Stomach smooth muscle (tissue), 2 donors: ENCODE measurements around the gene LIPM.

Experiments used
- H3K27ac ChIP-seq: one replicate; pipeline ENCODE4 v1.7.0; 2013; ENCODE audit warnings: mild to moderate bottlenecking, low read length, inconsistent platforms
- H3K27me3 ChIP-seq, 2 donors: one replicate each; pipeline ENCODE4 v1.7.0; 2013; ENCODE audit warnings: low read length in 2 of 2; ENCODE audit not compliant: insufficient read depth in 2 of 2, control insufficient read depth in 1 of 2
- H3K36me3 ChIP-seq, 2 donors: one replicate each; pipeline ENCODE4 v1.7.0; 2013; ENCODE audit warnings: low read length in 2 of 2; ENCODE audit not compliant: control insufficient read depth in 2 of 2, insufficient read depth in 2 of 2
- H3K4me1 ChIP-seq: one replicate; pipeline ENCODE4 v1.7.0; 2013; ENCODE audit warnings: low read length; ENCODE audit not compliant: control insufficient read depth, insufficient read depth
- H3K4me3 ChIP-seq, 2 donors: one replicate each; pipeline ENCODE4 v1.7.0; 2013; ENCODE audit warnings: low read length in 2 of 2
- H3K9ac ChIP-seq, 2 donors: one replicate each; pipeline ENCODE4 v1.7.0; 2013; ENCODE audit warnings: low read length in 2 of 2, mild to moderate bottlenecking in 1 of 2
- H3K9me3 ChIP-seq, 2 donors: one replicate each; pipeline ENCODE4 v1.7.0; 2013; ENCODE audit warnings: low read length in 2 of 2; ENCODE audit not compliant: control insufficient read depth in 2 of 2
- donor health status: healthy.
- donor health status: Pancreatic carcinoma.

LIPM gene

GRCh38 chr10:88802523-88803285 is at the start of gene LIPM:
Gene LIPM (plus strand): TSS chr10:88802730. CDS start chr10:88802897, 167 bp downstream.
- no peaks in the 10 kb centered on the region for H3K9me3 ChIP-seq
- no peaks in the 10 kb centered on the region for H3K36me3 ChIP-seq
- H3K27ac ChIP-seq = no peak within 1 kb of the TSS
- H3K4me3 ChIP-seq = no peak within 1 kb of the TSS
- no peak within 1 kb of the TSS for H3K9ac ChIP-seq
- peaks cover 0 to 2% of the 10 kb centered on the region in 2 donors for H3K27me3 ChIP-seq
- no peaks in the 10 kb centered on the region for H3K4me1 ChIP-seq

GRCh38 chr10:88754287-88754686 is 48.2 kb upstream of the LIPM start:
- no peak overlapping the region for H3K4me3 ChIP-seq
- no peaks in the 10 kb centered on the region for H3K36me3 ChIP-seq
- H3K27me3 ChIP-seq = no peaks in the 10 kb centered on the region
- no peak overlapping the region for H3K27ac ChIP-seq
- no peaks in the 10 kb centered on the region for H3K4me1 ChIP-seq
- H3K9ac ChIP-seq = no peak overlapping the region
- no peaks in the 10 kb centered on the region for H3K9me3 ChIP-seq

DNA sequence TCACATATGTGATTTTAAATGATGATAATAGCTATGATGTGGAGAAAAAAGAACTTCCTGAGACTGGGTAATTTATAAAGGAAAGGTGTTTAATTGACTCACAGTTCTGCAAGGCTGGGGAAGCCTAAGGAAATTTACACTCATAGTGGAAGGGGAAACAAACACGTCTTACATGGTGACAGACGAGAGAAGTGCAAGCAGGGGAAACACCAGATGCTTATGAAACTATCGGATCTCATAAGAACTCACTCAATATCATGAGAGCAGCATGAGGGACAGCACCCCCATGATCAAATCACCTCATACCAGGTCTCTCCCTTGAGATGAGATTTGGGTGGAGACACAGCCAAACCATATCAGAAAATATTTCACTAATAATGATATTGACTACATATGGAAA is 46.8 kb upstream of the LIPM start:
- Histone ChIP-seq H3K27me3 (no peaks in the 10 kb centered on the region), H3K9ac (no peak overlapping the region), H3K9me3 (no peaks in the 10 kb centered on the region), H3K27ac (no peak overlapping the region), H3K4me1 (no peaks in the 10 kb centered on the region), H3K4me3 (no peak overlapping the region), H3K36me3 (no peaks in the 10 kb centered on the region)

DNA sequence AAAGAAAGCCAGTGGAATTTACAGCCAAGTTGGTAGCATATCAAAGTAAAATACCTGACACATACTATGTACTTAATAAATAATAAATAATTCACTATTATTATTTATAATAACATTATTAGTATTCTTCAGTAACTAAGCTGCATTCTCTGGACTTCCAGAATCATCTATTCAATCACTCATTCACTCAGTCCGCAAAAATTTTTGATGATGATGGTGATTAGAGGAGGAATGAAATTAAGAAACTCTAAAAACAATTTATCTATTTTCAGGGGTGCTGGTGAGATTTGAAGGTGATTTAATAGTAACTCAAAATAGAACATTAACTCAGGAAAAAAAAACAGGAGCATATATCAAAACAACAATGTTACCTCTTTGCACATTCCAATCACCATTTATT is 45.9 kb upstream of the LIPM start:
- H3K4me1 ChIP-seq = no peaks in the 10 kb centered on the region
- no peak overlapping the region for H3K27ac ChIP-seq
- no peaks in the 10 kb centered on the region for H3K27me3 ChIP-seq
- H3K4me3 ChIP-seq = no peak overlapping the region
- H3K9ac ChIP-seq = no peak overlapping the region
- H3K36me3 ChIP-seq = no peaks in the 10 kb centered on the region
- no peaks in the 10 kb centered on the region for H3K9me3 ChIP-seq

DNA sequence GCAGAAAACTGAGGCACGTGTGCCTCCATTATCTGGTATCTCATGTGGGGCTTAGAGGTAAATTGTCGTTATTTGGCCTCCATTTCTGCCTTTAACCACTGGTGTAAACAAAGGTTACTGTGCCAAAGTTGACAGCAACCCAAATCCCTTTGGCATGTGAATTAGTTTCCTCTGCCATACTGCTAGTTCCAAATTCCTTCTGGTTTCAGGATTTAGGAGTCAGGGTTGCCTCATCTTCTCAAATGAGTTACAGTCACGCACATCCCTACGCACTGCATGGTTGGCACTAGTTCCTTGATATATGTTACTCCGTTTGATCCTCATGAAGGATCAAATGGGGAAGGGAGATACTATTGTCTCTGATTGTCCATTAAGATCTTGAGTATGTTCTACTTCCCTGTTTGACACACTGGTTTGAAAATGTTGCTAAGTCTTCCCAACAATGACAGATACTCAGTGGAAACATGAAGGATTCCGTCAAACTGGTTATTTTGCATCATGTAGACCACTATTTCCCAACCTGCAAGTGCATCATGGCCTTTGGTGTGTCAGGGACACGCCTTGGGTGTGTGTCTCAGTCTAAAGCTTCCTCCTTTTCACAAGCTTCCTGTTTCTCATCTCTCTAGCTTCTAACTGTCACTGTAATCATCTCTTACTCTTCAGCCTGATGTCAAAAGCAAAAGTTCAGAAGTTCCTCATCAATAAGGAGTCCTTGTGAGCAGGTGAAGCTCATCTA is 43.0 kb upstream of the LIPM start, which contains the start of gene LIPN:
Gene LIPN, plus strand, starts transcription at position 655 of the 736 bp plus-strand sequence. CDS start 1,386 bp downstream, outside the sequence.
- Histone ChIP-seq H3K9me3 (no peaks in the 10 kb centered on the region), H3K4me3 (no peak within 1 kb of the TSS), H3K27me3 (no peaks in the 10 kb centered on the region), H3K27ac (no peak within 1 kb of the TSS), H3K4me1 (no peaks in the 10 kb centered on the region), H3K9ac (no peak within 1 kb of the TSS), H3K36me3 (no peaks in the 10 kb centered on the region)

GRCh38 chr10:88762906-88763305 is 39.6 kb upstream of the LIPM start:
- Histone ChIP-seq H3K36me3 (no peaks in the 10 kb centered on the region), H3K4me3 (no peak overlapping the region), H3K9ac (no peak overlapping the region), H3K4me1 (no peaks in the 10 kb centered on the region), H3K27ac (no peak overlapping the region), H3K9me3 (no peaks in the 10 kb centered on the region), H3K27me3 (no peaks in the 10 kb centered on the region)

GRCh38 chr10:88763441-88763840 is 39.1 kb upstream of the LIPM start:
- Histone ChIP-seq H3K27me3 (no peaks in the 10 kb centered on the region), H3K27ac (no peak overlapping the region), H3K9me3 (no peaks in the 10 kb centered on the region), H3K4me3 (no peak overlapping the region), H3K9ac (no peak overlapping the region), H3K4me1 (no peaks in the 10 kb centered on the region), H3K36me3 (no peaks in the 10 kb centered on the region)

- Histone ChIP-seq H3K27ac (no peak overlapping the region), H3K9me3 (no peaks in the 10 kb centered on the region), H3K9ac (no peak overlapping the region), H3K36me3 (no peaks in the 10 kb centered on the region), H3K4me3 (no peak overlapping the region), H3K4me1 (no peaks in the 10 kb centered on the region), H3K27me3 (no peaks in the 10 kb centered on the region)
These were observed 38.4 kb upstream of the LIPM start for GRCh38 chr10:88764110-88764509.

DNA sequence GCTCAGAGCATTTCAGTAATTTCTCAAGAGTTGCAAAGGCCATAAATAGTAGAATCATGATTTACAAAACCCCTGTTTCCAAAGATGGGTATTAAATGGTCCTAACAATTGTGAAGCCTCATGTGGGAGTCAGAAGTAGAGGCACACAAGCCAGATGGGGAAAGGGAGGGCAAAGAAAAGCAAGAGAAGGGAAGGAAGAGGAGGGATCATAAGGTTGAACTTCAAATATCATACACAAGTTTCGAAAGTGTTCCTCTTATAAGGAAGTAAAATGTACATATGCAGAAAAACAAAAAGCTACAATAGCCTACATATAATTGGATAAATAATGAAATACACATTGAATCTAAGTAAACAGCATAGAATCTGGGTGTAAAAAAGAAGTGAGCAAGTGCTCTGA is 36.7 kb upstream of the LIPM start:
- H3K27me3 ChIP-seq = no peaks in the 10 kb centered on the region
- H3K9me3 ChIP-seq = no peaks in the 10 kb centered on the region
- no peaks in the 10 kb centered on the region for H3K4me1 ChIP-seq
- no peak overlapping the region for H3K9ac ChIP-seq
- no peaks in the 10 kb centered on the region for H3K36me3 ChIP-seq
- no peak overlapping the region for H3K27ac ChIP-seq
- no peak overlapping the region for H3K4me3 ChIP-seq

- Histone ChIP-seq H3K4me1 (no peaks in the 10 kb centered on the region), H3K4me3 (no peak overlapping the region), H3K27ac (no peak overlapping the region), H3K9ac (no peak overlapping the region), H3K36me3 (no peaks in the 10 kb centered on the region), H3K9me3 (no peaks in the 10 kb centered on the region), H3K27me3 (no peaks in the 10 kb centered on the region)
These were observed 33.1 kb upstream of the LIPM start for GRCh38 chr10:88769384-88769783.

DNA sequence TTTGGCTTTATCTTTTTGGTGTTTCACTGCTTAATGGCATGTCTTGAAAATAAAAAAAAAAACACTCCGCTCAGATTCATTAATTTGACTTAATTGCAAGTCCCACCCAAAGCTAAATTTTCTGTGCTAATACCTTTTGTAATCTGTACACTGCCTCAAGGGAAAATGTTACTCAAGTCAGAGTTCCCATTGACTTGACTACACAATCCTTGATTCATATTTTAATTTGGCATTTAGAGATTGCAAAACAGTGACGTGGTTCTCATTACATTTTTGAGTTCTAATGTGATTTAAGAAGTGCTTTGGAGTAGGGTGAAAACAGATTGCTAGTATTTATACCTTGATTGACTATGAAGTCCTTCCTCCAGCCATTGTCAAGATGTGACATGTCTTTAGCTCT is 21.3 kb upstream of the LIPM start:
- H3K27ac ChIP-seq = no peak overlapping the region
- no peaks in the 10 kb centered on the region for H3K27me3 ChIP-seq
- H3K4me3 ChIP-seq = no peak overlapping the region
- no peaks in the 10 kb centered on the region for H3K36me3 ChIP-seq
- H3K4me1 ChIP-seq = no peaks in the 10 kb centered on the region
- no peaks in the 10 kb centered on the region for H3K9me3 ChIP-seq
- H3K9ac ChIP-seq = no peak overlapping the region
